HG02759 (cell line): ENCODE results near the gene PPP1R9A.
A peak's percentile ranks its signal among the peaks of the same experiment; 100 is the strongest.

Experiments
- ATAC-seq: cut with Tn5 transposase; IDR thresholded peaks from one replicate; pipeline ENCODE4 v1.9.1; 2021; ENCODE audit warnings: mild to moderate bottlenecking, moderate library complexity; ENCODE audit not compliant: unreplicated experiment

PPP1R9A gene

DNA sequence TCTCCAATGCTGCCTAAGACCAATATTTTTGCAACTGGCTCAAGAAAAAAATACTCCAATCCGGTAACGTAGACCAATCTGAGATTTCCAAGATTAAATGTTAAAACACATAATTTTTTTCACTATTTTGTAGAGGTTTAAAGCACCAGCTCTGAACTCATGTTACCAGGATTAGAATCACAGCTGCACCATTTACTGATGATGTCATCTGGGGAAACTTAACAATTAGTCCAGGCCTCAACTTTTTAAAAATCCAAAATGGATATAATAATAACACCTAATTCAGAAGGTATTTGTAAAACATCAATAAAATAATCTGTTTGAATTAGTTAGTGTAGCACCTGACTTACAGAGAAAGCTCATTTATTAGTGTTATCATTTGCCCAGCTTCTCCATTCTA lies 402.6 kb downstream of the PPP1R9A start:
- ATAC-seq: no peak

- no peak for ATAC-seq
Observed at GRCh38 chr7:95311389-95311788, 404.0 kb downstream of the PPP1R9A start.

DNA sequence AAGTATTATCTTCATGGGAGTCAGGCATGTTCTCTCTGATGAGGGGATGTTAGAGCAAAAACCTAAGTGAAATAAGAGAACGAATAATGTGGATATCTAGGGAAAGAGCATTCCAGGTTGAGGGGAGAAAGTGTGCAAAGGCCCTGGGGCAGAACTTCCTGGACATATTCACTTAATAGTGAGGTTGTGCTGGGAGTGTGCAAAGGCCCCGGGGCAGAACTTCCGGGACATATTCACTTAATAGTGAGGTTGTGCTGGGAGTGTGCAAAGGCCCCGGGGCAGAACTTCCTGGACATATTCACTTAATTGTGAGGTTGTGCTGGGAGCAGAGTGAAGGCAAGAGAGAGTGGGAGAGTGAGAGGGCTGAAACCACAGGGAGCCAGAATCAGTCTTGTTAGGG lies 405.2 kb downstream of the PPP1R9A start:
- ATAC-seq: no peak

- no peak for ATAC-seq
Observed at GRCh38 chr7:95316588-95316987, 409.2 kb downstream of the PPP1R9A start.

GRCh38 chr7:95317546-95317945 lies 410.2 kb downstream of the PPP1R9A start:
- no peak for ATAC-seq

GRCh38 chr7:95317966-95318365 lies 410.6 kb downstream of the PPP1R9A start:
- ATAC-seq: no peak

- no peak for ATAC-seq
Observed at GRCh38 chr7:95318501-95319100, 411.2 kb downstream of the PPP1R9A start.

- ATAC-seq: no peak
Observed at GRCh38 chr7:95319570-95319969, 412.2 kb downstream of the PPP1R9A start.

GRCh38 chr7:95320651-95321050 lies 413.3 kb downstream of the PPP1R9A start:
- ATAC-seq: no peak

DNA sequence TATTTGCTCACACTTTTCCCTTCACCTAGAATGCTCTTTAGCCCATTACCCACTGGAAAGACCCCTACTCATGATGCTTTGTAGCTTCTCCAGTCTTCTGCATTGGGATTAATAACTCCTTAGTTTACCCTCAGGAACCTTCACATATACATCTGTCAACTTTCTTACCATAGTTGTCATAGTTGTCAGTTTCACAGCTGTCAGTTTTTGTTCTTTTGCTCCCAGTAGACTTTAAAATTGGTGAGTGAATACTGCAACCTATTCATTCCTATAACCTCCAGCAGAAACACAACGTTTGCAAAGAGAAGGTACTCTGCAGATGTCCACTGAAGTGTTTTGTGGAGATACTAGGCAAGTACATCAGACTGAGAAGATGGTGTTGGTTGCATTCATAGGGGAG lies 414.3 kb downstream of the PPP1R9A start:
- ATAC-seq: no peak

GRCh38 chr7:95322396-95322795 lies 415.0 kb downstream of the PPP1R9A start:
- ATAC-seq: no peak

GRCh38 chr7:95322854-95323253 lies 415.5 kb downstream of the PPP1R9A start:
- ATAC-seq: no peak

- ATAC-seq: no peak
Observed at GRCh38 chr7:95323410-95324129, 416.2 kb downstream of the PPP1R9A start.

GRCh38 chr7:95324431-95324830 lies 417.0 kb downstream of the PPP1R9A start, which contains the start of gene PON1:
PON1 (minus strand) TSS chr7:95324532; CDS start chr7:95324475, 57 bp downstream.
- ATAC-seq: no peak

DNA sequence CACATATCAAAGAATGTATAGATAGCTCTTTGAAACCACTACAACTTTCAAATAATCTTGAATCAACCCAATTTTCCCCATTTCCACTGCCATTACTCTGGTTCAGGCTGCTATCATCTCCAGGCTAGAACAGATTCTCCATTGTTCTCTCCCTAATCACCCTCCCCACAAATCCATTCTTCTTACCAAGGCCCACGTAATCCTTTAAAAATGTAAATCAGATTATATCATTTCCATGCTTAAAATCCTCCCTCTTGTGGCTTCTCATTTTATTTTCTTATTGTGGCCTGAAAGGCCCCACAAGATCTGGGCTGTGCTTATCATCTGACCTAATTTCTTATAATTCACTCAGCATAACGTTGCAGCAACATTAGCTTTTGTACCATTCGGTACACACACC lies 420.0 kb downstream of the PPP1R9A start:
- no peak for ATAC-seq

- ATAC-seq: peak; percentile 95
Observed at GRCh38 chr7:95330204-95330960, 423.0 kb downstream of the PPP1R9A start.

DNA sequence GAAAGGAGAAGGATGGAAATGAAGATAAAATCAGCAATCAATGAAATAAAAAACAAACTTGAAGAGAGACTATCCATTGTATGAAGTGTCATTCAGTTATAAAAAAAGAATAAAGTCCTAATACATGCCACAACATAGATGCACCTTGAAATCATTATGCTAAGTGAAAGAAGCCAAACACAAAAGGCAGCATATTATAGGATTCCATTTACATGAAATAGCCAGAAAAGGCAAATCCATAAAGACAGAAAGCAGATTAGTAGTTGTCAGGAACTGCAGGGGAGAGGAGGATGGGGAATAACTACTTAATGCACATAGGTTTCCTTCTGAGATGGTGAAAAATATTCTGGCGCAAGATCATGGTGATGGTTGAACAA lies 423.6 kb downstream of the PPP1R9A start:
- ATAC-seq: peak; percentile 45

GRCh38 chr7:95334447-95334846 lies 427.1 kb downstream of the PPP1R9A start:
- no peak for ATAC-seq

DNA sequence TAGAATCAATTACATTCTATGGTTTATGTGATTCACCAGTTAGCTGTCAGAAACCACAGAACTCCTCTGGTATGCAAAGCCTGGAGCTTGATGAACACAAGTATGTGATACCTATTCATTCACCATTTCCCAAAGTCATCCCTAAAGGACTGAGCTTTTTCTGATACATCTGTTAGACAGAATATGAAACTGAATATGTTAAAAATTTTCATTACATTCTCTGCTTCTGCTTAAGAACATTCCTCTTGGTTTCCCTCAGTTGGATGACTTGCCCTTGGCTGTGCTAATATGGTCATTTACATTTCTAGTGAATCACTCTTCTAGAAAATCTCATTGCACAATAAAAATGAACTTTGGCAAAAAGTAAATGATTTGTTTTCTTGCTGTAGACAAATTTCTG lies 427.7 kb downstream of the PPP1R9A start:
- ATAC-seq: no peak

DNA sequence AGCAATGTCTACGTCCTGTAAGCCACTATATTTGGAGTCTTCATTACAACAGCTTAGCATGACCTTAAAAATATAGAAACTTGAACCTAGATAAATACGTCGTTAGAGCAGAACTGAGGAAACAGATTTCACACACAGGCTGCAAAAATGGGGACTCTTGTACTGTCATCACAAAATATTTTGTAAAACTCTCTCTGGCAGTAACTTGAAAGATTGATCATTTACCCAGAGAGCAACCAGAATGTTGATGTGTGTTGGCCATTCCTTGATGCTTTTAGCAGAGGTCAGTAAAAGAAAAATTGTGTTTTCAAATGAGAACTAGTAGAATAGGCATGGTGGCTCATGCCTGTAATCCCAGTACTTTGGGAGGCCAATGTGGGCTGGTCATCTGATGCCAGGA lies 431.4 kb downstream of the PPP1R9A start:
- no peak for ATAC-seq

DNA sequence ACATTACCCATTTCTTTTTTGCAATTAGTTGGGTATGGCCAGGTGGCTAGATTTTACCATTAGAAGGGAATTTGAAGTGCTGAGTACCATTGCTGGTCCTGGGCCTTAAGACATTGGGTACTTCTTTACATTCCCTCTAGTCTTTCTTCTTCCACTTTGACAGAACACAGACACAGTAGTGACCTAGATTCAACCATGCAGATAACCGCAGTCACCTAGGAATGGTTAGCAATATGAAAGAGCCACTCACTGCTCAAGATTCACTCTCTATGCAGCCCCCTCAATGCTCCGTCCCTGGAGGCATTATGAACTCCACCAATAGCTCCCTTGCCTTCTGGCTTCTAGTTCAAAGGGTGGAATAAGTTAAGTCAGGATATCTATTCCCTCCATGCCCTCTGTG lies 433.1 kb downstream of the PPP1R9A start:
- ATAC-seq: no peak

GRCh38 chr7:95342029-95342428 lies 434.6 kb downstream of the PPP1R9A start:
- no peak for ATAC-seq
